SK-N-DZ (cell line): ENCODE results near the gene PLA2G2C.

Experiments
- DNase-seq: peaks from one replicate; pipeline ENCODE4 v3.0.0-alpha.2; 2015; ENCODE audit warnings: low spot score

The PLA2G2C gene

DNA sequence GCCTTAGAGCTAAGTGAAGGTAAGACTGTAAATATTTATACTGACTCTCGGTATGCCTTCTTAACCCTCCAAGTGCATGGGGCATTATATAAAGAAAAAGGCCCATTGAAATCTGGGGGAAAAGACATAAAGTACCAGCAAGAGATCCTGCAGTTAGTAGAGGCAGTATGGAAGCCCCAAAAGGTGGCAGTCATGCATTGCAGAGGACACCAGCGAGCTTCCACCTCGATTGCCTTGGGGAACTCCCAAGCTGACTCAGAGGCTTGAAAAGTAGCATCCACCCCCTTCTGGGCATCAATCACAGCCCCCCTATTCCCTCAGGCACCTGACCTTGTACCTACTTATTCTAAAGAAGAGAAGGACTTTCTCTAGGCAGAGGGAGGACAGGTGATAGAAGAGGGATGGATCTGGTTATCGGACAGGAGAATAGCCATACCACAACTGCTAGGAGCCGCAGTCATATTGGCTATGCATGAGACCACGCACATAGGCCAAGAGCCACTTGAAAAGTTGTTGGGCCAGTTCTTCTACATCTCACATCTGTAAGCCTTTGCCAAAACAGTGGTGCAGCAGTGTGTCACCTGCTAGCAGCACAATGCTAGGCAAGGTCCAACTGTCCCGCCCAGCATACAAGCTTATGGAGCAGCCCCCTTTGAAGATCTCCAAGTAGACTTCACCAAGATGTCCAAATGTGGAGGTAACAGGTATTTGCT is 27.8 kb downstream of the PLA2G2C start:
- no peak for DNase-seq

- no peak for DNase-seq
Observed at GRCh38 chr1:20154301-20154831, 32.0 kb downstream of the PLA2G2C start.

- no peak for DNase-seq
Observed at GRCh38 chr1:20153000-20153418, 33.3 kb downstream of the PLA2G2C start.

DNA sequence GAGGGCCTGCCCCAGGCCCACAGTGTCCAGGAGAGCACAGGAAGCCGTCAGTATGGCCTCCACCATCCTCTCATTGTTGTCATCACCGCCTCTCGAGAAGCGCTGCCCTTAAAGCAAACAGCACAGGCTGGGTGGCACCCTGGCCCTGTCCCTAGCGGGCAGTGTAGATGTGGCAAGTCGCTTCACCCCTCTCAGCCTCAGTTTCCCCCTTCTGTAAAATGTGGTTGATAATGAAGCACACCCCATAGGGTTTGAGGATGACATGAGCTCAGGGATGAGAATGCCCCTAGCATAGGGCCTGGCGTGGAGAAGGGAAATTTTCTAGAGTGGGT is 33.8 kb downstream of the PLA2G2C start:
- no peak for DNase-seq

GRCh38 chr1:20151906-20152598 is 34.3 kb downstream of the PLA2G2C start:
- peak; percentile 47 for DNase-seq

- DNase-seq, result no peak
Observed at GRCh38 chr1:20150969-20151368, 35.3 kb downstream of the PLA2G2C start.

- no peak for DNase-seq
Observed at GRCh38 chr1:20150326-20150705, 36.0 kb downstream of the PLA2G2C start.

GRCh38 chr1:20149601-20150325 is 36.6 kb downstream of the PLA2G2C start:
- DNase-seq, result no peak

DNA sequence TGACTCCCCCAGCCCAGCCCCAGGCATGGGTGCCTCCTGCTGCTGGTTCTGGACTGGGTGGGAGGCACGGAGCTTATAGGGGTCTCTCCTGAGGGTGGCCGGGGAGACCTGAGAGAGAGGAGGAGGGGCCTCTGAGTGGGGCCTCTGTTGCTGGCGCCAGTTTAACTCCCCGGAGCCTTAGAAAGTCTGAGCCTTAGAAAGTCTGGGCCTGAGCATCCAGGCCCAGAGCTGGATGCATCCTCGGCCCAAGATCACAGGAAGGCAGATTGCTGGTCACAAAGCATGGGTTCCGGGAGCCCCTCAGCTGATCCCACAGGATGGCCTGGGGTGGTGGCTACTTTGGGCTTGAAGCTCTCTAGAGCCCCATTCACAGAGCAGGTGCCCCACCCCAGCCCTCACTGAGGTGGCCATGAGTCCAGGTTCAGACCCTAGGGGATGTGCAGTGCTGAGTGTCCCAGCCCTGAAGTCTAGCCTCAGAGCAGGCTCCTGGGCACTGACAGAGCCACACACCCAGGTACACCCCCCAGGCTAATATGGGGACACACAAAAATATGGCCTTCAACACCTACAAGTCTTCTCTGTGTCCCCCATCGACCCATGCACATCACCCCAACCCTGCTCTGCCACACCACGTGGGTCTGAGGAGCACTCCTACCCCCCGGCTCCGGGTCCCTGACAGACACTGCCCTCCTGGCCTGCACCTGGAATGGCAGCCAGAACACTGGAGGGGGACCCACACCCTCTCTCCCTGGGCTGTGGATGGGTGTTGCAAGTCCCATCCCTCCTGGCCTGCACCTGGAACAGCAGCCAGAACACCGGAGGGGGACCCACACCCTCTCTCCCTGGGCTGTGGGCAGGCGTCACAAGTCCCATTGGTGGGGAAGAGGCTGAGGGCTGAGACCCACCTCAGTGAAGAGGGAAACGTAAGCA is 37.5 kb downstream of the PLA2G2C start:
- DNase-seq, result no peak

GRCh38 chr1:20147846-20148570 is 38.3 kb downstream of the PLA2G2C start:
- no peak for DNase-seq

DNA sequence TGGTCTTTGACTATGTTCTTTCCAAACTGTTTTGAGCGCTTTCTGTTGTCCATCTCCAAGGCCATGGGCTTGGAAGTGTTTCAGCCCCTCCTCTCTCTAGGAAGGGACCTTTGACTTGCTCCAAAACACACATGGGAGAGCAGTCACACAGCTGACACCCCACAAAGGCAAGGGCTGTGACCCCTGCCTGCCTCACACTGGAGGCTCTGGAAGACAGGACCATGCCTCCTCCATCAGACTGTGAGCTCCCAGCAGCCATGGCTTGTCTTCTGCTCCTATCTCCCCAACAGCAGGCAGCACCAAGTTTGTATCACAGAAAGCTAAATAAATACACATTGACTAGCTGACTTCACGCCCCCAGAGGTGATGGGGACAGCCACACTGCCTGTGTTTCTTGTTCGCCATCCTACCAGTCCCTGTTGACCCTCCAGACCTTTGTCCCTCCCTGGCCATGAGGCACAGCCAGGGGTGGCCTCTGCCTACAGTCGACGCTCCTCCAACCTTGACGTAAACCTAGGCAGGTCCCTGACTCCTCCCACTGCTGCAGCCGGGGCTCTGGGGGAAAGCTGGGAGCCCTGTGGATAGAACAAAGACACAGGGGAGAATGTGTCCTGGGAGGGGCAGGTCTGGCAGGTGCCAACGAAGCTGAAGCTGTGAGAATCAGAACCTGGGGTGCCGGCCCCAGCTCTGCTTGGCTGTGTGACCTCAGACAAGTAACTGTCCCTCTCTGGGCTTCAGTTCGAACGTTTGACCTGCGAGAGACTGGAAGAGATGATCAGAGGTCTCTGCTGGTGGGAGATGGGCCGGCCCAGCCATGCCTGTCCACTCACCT is 42.4 kb downstream of the PLA2G2C start:
- no peak for DNase-seq

DNA sequence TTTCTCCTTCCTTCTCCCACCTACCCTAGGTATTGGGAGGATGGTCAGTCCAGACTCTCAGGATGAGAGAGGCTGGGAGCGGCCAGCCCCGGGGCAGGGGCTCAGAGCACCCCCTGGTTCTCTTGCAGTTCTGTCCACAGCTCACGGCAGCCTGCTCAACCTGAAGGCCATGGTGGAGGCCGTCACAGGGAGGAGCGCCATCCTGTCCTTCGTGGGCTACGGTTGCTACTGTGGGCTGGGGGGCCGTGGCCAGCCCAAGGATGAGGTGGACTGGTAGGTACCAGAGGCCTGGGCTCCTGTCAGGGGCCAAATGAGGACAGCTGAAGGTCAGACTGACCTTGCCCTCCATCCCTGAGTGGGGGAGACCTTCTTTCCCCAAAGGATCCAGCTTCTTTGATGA is 43.0 kb downstream of the PLA2G2C start:
- DNase-seq, result no peak

GRCh38 chr1:20142001-20142710 is 44.2 kb downstream of the PLA2G2C start:
- no peak for DNase-seq

GRCh38 chr1:20141466-20141865 is 44.9 kb downstream of the PLA2G2C start:
- DNase-seq, result no peak

- DNase-seq, result no peak
Observed at GRCh38 chr1:20141001-20141400, 45.3 kb downstream of the PLA2G2C start.

GRCh38 chr1:20139776-20140612 is 46.3 kb downstream of the PLA2G2C start:
- DNase-seq, result no peak

- DNase-seq, result no peak
Observed at GRCh38 chr1:20138961-20139550, 47.3 kb downstream of the PLA2G2C start, which contains the start of gene PLA2G2F. Gene PLA2G2F (plus strand): TSS chr1:20139323. CDS start chr1:20139428, 105 bp downstream.

GRCh38 chr1:20138346-20138745 is 48.0 kb downstream of the PLA2G2C start:
- no peak for DNase-seq
